HAP-1 (cell line): ENCODE measurements around the gene OGFOD3.

Experiments used
- DNase-seq, 2 experiments: peaks; one replicate each; pipeline ENCODE4 v3.0.0-alpha.2; 2016 to 2020; ENCODE audit warnings: low spot score in 2 of 2
- H3K27me3 ChIP-seq: fragments of 250-450 bp; sonication (Bioruptor Pico); 2 replicates; pipeline ENCODE4 v1.5.1; 2020; ENCODE audit warnings: low read depth, mild to moderate bottlenecking, moderate library complexity
- H3K36me3 ChIP-seq: fragments of 250-450 bp; sonication (Bioruptor Pico); replicated peaks from 2 replicates; pipeline ENCODE4 v1.5.1; 2020; ENCODE audit warnings: mild to moderate bottlenecking
- H3K4me1 ChIP-seq: fragments of 250-450 bp; sonication (Bioruptor Pico); 2 replicates; pipeline ENCODE4 v1.5.1; 2020; ENCODE audit warnings: mild to moderate bottlenecking
- H3K4me3 ChIP-seq: fragments of 250-450 bp; sonication (Bioruptor Pico); 2 replicates; pipeline ENCODE4 v1.5.1; 2020; ENCODE audit warnings: mild to moderate bottlenecking, moderate library complexity
- H3K9me3 ChIP-seq: fragments of 250-450 bp; sonication (Bioruptor Pico); 2 replicates; pipeline ENCODE4 v1.5.1; 2020; ENCODE audit warnings: mild to moderate bottlenecking, moderate library complexity
- in situ Hi-C: fragments of 300-500 bp; cut with MboI; formaldehyde crosslinking; loops from 3 replicates; pipeline ENCODE4 v1.14.3; 2020; ENCODE audit warnings: low sequenced_read_pairs, inconsistent platforms, mixed read lengths

Gene OGFOD3

GRCh38 chr17:82433560-82434215 lies 15.3 kb upstream of the OGFOD3 start:
- Histone ChIP-seq H3K9me3 (no peaks in the 10 kb centered on the region), H3K27me3 (no peaks in the 10 kb centered on the region), H3K4me3 (no peak overlapping the region), H3K36me3 (no peaks in the 10 kb centered on the region), H3K4me1 (no peaks in the 10 kb centered on the region)
- no peak for DNase-seq
- in situ Hi-C loops: no loop called here

- Histone ChIP-seq H3K4me3 (no peak overlapping the region), H3K27me3 (no peaks in the 10 kb centered on the region), H3K9me3 (no peaks in the 10 kb centered on the region), H3K36me3 (no peaks in the 10 kb centered on the region), H3K4me1 (no peaks in the 10 kb centered on the region)
- in situ Hi-C loops: no loop called here
- DNase-seq: no peak
These were observed 13.6 kb upstream of the OGFOD3 start for GRCh38 chr17:82432017-82432416.

GRCh38 chr17:82429824-82430223 lies 11.4 kb upstream of the OGFOD3 start:
- Histone ChIP-seq H3K36me3 (no peaks in the 10 kb centered on the region), H3K9me3 (no peaks in the 10 kb centered on the region), H3K4me1 (no peaks in the 10 kb centered on the region), H3K4me3 (no peak overlapping the region), H3K27me3 (no peaks in the 10 kb centered on the region)
- DNase-seq: no peak
- in situ Hi-C loops: no loop called here

- Histone ChIP-seq H3K4me1 (no peaks in the 10 kb centered on the region), H3K9me3 (no peaks in the 10 kb centered on the region), H3K27me3 (no peaks in the 10 kb centered on the region), H3K36me3 (no peaks in the 10 kb centered on the region), H3K4me3 (no peak overlapping the region)
- no peak for DNase-seq
- in situ Hi-C loops: no loop called here
These were observed 10.2 kb upstream of the OGFOD3 start for GRCh38 chr17:82428546-82428945.

- Histone ChIP-seq H3K4me3 (no peak overlapping the region), H3K27me3 (no peaks in the 10 kb centered on the region), H3K36me3 (no peaks in the 10 kb centered on the region; the same call in 1 of the 2 replicates), H3K4me1 (no peaks in the 10 kb centered on the region), H3K9me3 (no peaks in the 10 kb centered on the region)
- in situ Hi-C loops: no loop called here
- no peak for DNase-seq
These were observed 6.4 kb upstream of the OGFOD3 start for GRCh38 chr17:82424863-82425159.

GRCh38 chr17:82424001-82424862 lies 5.8 kb upstream of the OGFOD3 start:
- peak; percentile 22 to 73 for DNase-seq
- no peak overlapping the region for H3K4me3 ChIP-seq
- in situ Hi-C loops: no loop called here
- H3K36me3 ChIP-seq: no peaks in the 10 kb centered on the region; the same call in 1 of the 2 replicates
- H3K9me3 ChIP-seq: no peaks in the 10 kb centered on the region
- H3K4me1 ChIP-seq: peaks cover 2% of the 10 kb centered on the region; the same call in 1 of the 2 replicates
- H3K27me3 ChIP-seq: no peaks in the 10 kb centered on the region

GRCh38 chr17:82419540-82419939 lies 1.2 kb upstream of the OGFOD3 start:
- in situ Hi-C loops: no loop called here
- DNase-seq: no peak

GRCh38 chr17:82416771-82417170 lies 1.6 kb downstream of the OGFOD3 start:
- no peaks in the 10 kb centered on the region; the same call in 1 of the 2 replicates for H3K36me3 ChIP-seq
- no peaks in the 10 kb centered on the region for H3K27me3 ChIP-seq
- H3K9me3 ChIP-seq: no peaks in the 10 kb centered on the region
- H3K4me1 ChIP-seq: peaks cover 13% of the 10 kb centered on the region
- no peak for DNase-seq
- in situ Hi-C loops: no loop called here
- H3K4me3 ChIP-seq: no peak overlapping the region

More at GRCh38 chr17:82419540-82419939, 1.2 kb upstream of the OGFOD3 start:
- Histone ChIP-seq H3K4me3 (no peak overlapping the region; the same call in 1 of the 2 replicates), H3K36me3 (no peaks in the 10 kb centered on the region; the same call in 1 of the 2 replicates), H3K4me1 (peaks cover 9% of the 10 kb centered on the region), H3K9me3 (no peaks in the 10 kb centered on the region), H3K27me3 (no peaks in the 10 kb centered on the region)

GRCh38 chr17:82416264-82416663 lies 2.1 kb downstream of the OGFOD3 start:
- H3K4me1 ChIP-seq: peaks cover 13% of the 10 kb centered on the region
- H3K4me3 ChIP-seq: no peak overlapping the region
- no peaks in the 10 kb centered on the region; the same call in 1 of the 2 replicates for H3K36me3 ChIP-seq
- in situ Hi-C loops: no loop called here
- no peaks in the 10 kb centered on the region for H3K9me3 ChIP-seq
- no peaks in the 10 kb centered on the region for H3K27me3 ChIP-seq
- DNase-seq: no peak

- in situ Hi-C loops: no loop called here
- Histone ChIP-seq H3K27me3 (no peaks in the 10 kb centered on the region), H3K36me3 (no peaks in the 10 kb centered on the region; the same call in 1 of the 2 replicates), H3K4me1 (peaks cover 13% of the 10 kb centered on the region), H3K4me3 (no peak overlapping the region), H3K9me3 (no peaks in the 10 kb centered on the region)
- no peak for DNase-seq
These were observed 2.6 kb downstream of the OGFOD3 start for GRCh38 chr17:82415786-82416185.

GRCh38 chr17:82415336-82415735 lies 3.0 kb downstream of the OGFOD3 start:
- no peaks in the 10 kb centered on the region for H3K9me3 ChIP-seq
- no peak for DNase-seq
- H3K4me1 ChIP-seq: peaks cover 13% of the 10 kb centered on the region
- no peaks in the 10 kb centered on the region; the same call in 1 of the 2 replicates for H3K36me3 ChIP-seq
- in situ Hi-C loops: no loop called here
- H3K27me3 ChIP-seq: no peaks in the 10 kb centered on the region
- H3K4me3 ChIP-seq: no peak overlapping the region

- H3K9me3 ChIP-seq: no peaks in the 10 kb centered on the region
- H3K27me3 ChIP-seq: no peaks in the 10 kb centered on the region
- H3K4me3 ChIP-seq: no peak overlapping the region
- in situ Hi-C loops: loop anchor here (5.0 kb wide), 1 partner anchor 62 kb away; no protein-coding TSS in a partner anchor
- no peaks in the 10 kb centered on the region; the same call in 1 of the 2 replicates for H3K36me3 ChIP-seq
- peaks cover 13% of the 10 kb centered on the region for H3K4me1 ChIP-seq
- peak; percentile 56 to 84 for DNase-seq
These were observed 3.7 kb downstream of the OGFOD3 start for GRCh38 chr17:82414548-82415281.

GRCh38 chr17:82412535-82413520 lies 5.6 kb downstream of the OGFOD3 start:
- Histone ChIP-seq H3K27me3 (no peaks in the 10 kb centered on the region), H3K36me3 (no peaks in the 10 kb centered on the region; the same call in 1 of the 2 replicates), H3K9me3 (no peaks in the 10 kb centered on the region), H3K4me1 (peaks cover 7% of the 10 kb centered on the region), H3K4me3 (no peak overlapping the region)
- no peak for DNase-seq
- in situ Hi-C loops: loop anchor here (5.0 kb wide), 1 partner anchor 61 kb away; no protein-coding TSS in a partner anchor
